Measurements from ENCODE around the gene WNT9A.
"Not testable (repeated sequence)": the region's sequence is repeated elsewhere in the genome, so short reads cannot be mapped to it uniquely, and the experiment has no call there.

The WNT9A gene

GRCh38 chr1:227911376-227911775, 36.4 kb downstream of the WNT9A start:
- TF ChIP-seq POLR2AphosphoS5 (IDR thresholded peaks at IDR 0.05; ENCODE audit: borderline replicate concordance, low read depth, low read length) (no peak), FOXP2 (optimal IDR thresholded peaks at IDR 0.05; ENCODE audit: control extremely low read depth, extremely low read length, insufficient read depth) (no peak), EZH2 (IDR thresholded peaks at IDR 0.05) (no peak)
- H3K27ac ChIP-seq = no peak overlapping the region
- no peak overlapping the region for H3K4me3 ChIP-seq
- H3K36me3 ChIP-seq (ENCODE audit: insufficient read depth, low read length) = no peaks in the 10 kb centered on the region
- no peak overlapping the region for H3K9ac ChIP-seq (ENCODE audit: insufficient read length)
- DNase-seq (ENCODE audit: low read depth, low spot score) = no peak
- H3K9me3 ChIP-seq (ENCODE audit: low read depth, low read length) = no peaks in the 10 kb centered on the region

- DNase-seq (ENCODE audit: low read depth, low spot score) = no peak
- TF ChIP-seq POLR2AphosphoS5 (IDR thresholded peaks at IDR 0.05; ENCODE audit: borderline replicate concordance, low read depth, low read length) (no peak), EZH2 (IDR thresholded peaks at IDR 0.05) (no peak), FOXP2 (optimal IDR thresholded peaks at IDR 0.05; ENCODE audit: control extremely low read depth, extremely low read length, insufficient read depth) (no peak)
- Histone ChIP-seq H3K27ac (no peak overlapping the region), H3K9me3 (ENCODE audit: low read depth, low read length) (no peaks in the 10 kb centered on the region), H3K36me3 (ENCODE audit: insufficient read depth, low read length) (no peaks in the 10 kb centered on the region), H3K4me3 (no peak overlapping the region), H3K9ac (ENCODE audit: insufficient read length) (no peak overlapping the region)
These were observed 37.1 kb downstream of the WNT9A start for GRCh38 chr1:227910511-227911153.

DNA sequence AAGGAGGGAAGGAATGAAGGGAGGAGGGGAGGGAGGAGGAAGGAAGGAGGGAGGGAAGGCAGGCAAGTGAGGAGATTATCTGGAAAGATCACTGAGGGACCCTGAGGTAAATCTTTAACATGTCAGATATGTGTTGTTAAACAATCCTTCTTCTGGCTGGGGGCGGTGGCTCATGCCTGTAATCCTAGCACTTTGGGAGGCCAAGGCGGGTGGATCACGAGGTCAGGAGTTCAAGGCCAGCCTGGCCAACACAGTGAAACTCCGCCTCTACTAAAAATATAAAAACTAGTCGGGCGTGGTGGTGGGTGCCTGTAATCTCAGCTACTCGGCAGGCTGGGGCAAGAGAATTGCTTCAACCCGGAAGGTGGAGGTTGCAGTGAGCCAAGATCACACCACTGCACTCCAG, 37.8 kb downstream of the WNT9A start:
- H3K4me3 ChIP-seq; H3K27ac ChIP-seq; H3K36me3 ChIP-seq (ENCODE audit: insufficient read depth, low read length); H3K9me3 ChIP-seq (ENCODE audit: low read depth, low read length); H3K9ac ChIP-seq (ENCODE audit: insufficient read length); DNase-seq (ENCODE audit: low read depth, low spot score): not testable (repeated sequence)

DNA sequence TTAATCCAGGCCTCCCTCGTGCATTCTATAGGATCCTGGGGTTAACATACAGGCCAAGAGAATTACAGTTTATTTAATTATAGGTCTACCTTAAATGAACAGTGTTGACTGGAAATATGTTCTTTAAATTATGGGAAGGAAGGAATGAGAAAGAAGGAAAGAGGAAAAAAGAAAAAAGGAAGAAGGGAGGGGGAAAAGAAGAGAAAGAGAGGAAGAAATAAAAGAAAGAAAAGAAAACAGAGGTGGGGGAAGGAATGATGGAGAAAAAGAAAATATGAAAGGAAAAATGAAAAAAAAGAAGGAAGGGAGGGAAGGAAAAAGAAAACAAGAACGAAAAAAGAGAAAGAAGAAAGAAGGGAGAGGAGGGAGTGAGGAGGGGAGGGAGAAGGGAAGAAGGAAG, 38.5 kb downstream of the WNT9A start:
- H3K9me3 ChIP-seq (ENCODE audit: low read depth, low read length) = no peaks in the 10 kb centered on the region
- no peak overlapping the region for H3K27ac ChIP-seq
- DNase-seq (ENCODE audit: low read depth, low spot score) = no peak
- TF ChIP-seq EZH2 (IDR thresholded peaks at IDR 0.05) (no peak), FOXP2 (optimal IDR thresholded peaks at IDR 0.05; ENCODE audit: control extremely low read depth, extremely low read length, insufficient read depth) (no peak), POLR2AphosphoS5 (IDR thresholded peaks at IDR 0.05; ENCODE audit: borderline replicate concordance, low read depth, low read length) (no peak)
- H3K4me3 ChIP-seq = no peak overlapping the region
- H3K36me3 ChIP-seq (ENCODE audit: insufficient read depth, low read length) = no peaks in the 10 kb centered on the region
- no peak overlapping the region for H3K9ac ChIP-seq (ENCODE audit: insufficient read length)

- no peaks in the 10 kb centered on the region for H3K36me3 ChIP-seq (ENCODE audit: insufficient read depth, low read length)
- H3K9me3 ChIP-seq (ENCODE audit: low read depth, low read length) = no peaks in the 10 kb centered on the region
- TF ChIP-seq EZH2 (IDR thresholded peaks at IDR 0.05) = no peak
- no peak for TF ChIP-seq FOXP2 (optimal IDR thresholded peaks at IDR 0.05; ENCODE audit: control extremely low read depth, extremely low read length, insufficient read depth)
- TF ChIP-seq POLR2AphosphoS5 (IDR thresholded peaks at IDR 0.05; ENCODE audit: borderline replicate concordance, low read depth, low read length) = no peak
- H3K4me3 ChIP-seq = no peak overlapping the region
- no peak overlapping the region for H3K9ac ChIP-seq (ENCODE audit: insufficient read length)
- no peak for DNase-seq (ENCODE audit: low read depth, low spot score)
- H3K27ac ChIP-seq = no peak overlapping the region
These were observed 39.4 kb downstream of the WNT9A start for GRCh38 chr1:227908359-227908758.

DNA sequence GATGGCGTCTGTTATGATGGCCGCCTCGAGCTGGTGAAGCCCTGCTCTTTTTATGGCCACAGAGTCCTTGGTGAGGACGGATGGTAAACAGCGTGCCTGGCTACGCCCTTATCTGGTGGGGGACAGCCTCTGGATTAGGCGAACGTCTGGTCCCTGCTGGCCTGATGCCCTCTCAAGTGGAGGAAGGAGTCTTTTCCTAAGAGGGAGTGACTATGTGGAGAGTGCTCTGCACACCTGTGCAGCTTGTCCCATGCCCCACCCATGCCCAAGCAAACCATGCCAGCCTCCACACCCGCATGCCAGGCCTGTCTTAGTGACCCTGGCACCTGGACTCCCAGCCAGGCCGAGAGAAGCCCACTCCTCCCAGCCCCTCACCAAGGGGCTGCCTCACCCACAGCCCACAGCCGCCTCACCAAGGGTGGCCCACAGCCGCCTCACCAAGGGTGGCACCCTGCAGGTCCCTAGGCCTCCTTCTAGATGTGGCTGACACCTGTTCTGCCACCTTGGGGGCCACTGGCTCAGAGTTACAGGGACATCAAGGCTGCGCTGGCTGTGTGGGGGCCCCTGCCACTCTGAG, 40.2 kb downstream of the WNT9A start:
- no peak overlapping the region for H3K4me3 ChIP-seq
- H3K36me3 ChIP-seq (ENCODE audit: insufficient read depth, low read length) = no peaks in the 10 kb centered on the region
- no peak for DNase-seq (ENCODE audit: low read depth, low spot score)
- TF ChIP-seq FOXP2 (optimal IDR thresholded peaks at IDR 0.05; ENCODE audit: control extremely low read depth, extremely low read length, insufficient read depth) (no peak), EZH2 (IDR thresholded peaks at IDR 0.05) (no peak), POLR2AphosphoS5 (IDR thresholded peaks at IDR 0.05; ENCODE audit: borderline replicate concordance, low read depth, low read length) (no peak)
- H3K9ac ChIP-seq (ENCODE audit: insufficient read length) = no peak overlapping the region
- no peaks in the 10 kb centered on the region for H3K9me3 ChIP-seq (ENCODE audit: low read depth, low read length)
- no peak overlapping the region for H3K27ac ChIP-seq

DNA sequence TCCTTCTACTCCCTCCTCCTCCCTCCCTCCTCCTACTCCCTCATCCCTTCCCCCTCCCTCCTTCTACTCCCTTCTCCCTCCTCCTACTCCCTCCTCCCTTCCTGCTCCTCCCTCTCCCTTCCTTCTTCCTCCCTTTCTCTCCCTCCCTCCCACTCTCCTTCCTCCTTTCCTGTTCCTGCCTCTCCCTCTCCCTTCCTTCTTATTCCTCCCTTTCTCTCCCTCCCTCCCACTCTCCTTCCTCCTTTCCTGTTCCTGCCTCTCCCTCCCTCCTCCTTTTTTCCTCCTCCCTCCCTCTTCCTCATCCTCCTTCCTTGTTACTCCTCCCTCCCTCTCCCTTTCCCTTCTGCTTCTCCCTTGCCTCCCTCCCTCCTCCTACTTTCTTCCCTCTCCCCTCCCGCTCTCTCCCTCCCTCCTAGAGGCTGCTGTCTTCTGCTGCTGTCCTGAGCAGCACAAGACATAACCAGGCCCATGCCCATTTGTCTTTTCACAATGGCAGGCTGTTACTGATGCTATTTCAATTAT, 41.1 kb downstream of the WNT9A start:
- no peak overlapping the region for H3K4me3 ChIP-seq
- TF ChIP-seq POLR2AphosphoS5 (IDR thresholded peaks at IDR 0.05; ENCODE audit: borderline replicate concordance, low read depth, low read length) = no peak
- no peak for TF ChIP-seq FOXP2 (optimal IDR thresholded peaks at IDR 0.05; ENCODE audit: control extremely low read depth, extremely low read length, insufficient read depth)
- no peak for DNase-seq (ENCODE audit: low read depth, low spot score)
- no peaks in the 10 kb centered on the region for H3K36me3 ChIP-seq (ENCODE audit: insufficient read depth, low read length)
- H3K9ac ChIP-seq (ENCODE audit: insufficient read length) = no peak overlapping the region
- H3K9me3 ChIP-seq (ENCODE audit: low read depth, low read length) = no peaks in the 10 kb centered on the region
- H3K27ac ChIP-seq = no peak overlapping the region

DNA sequence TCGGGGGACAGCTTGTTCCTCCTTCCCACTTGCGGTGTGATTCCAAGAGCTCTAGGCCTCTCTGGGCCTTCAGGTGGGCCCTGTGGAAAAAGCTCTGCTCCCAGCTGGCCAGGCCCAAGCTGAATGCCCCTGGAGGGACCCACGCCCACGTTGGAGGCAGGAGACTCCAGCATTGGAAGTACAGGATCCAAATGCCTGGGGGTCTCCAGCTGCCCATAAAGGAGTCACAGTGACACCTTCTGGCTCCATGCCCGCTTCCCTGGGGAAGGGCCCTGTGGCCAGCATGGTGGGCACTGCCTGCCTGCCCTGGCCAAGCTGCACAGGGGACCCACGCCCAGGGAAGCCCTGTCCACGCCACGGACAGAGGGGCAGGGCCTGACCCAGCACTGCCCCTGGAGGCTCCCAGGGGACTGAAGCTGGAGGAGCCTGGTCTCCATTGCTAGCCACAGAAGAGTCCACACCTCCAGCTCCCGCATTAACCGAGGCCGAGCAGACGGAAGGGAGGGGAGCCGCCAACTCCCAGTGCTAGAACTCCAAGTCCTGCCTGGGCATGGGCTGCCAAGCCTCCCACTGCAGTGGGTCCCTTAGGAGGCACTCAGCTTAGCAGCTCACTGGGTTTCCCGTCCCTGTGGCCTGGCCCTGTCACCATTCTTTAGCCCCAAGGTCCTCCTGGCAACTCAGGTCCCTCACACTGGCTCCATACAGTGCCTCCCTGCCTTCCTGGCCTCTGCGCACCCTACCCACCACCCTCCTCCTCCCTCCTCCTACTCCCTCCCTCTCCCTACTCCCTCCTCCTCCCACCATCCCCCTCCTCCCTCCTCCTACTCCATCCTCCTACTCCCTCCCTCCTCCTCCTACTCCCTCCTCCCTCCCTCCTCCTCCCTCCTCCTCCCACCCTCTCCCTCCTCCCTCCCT, 41.9 kb downstream of the WNT9A start:
- Histone ChIP-seq H3K27ac (no peak overlapping the region), H3K9me3 (ENCODE audit: low read depth, low read length) (no peaks in the 10 kb centered on the region), H3K9ac (ENCODE audit: insufficient read length) (no peak overlapping the region), H3K4me3 (no peak overlapping the region), H3K36me3 (ENCODE audit: insufficient read depth, low read length) (no peaks in the 10 kb centered on the region)
- no peak for DNase-seq (ENCODE audit: low read depth, low spot score)
- no peak for TF ChIP-seq FOXP2 (optimal IDR thresholded peaks at IDR 0.05; ENCODE audit: control extremely low read depth, extremely low read length, insufficient read depth)
- no peak for TF ChIP-seq EZH2 (IDR thresholded peaks at IDR 0.05)
- no peak for TF ChIP-seq POLR2AphosphoS5 (IDR thresholded peaks at IDR 0.05; ENCODE audit: borderline replicate concordance, low read depth, low read length)
